ES-I3 (cell line): ENCODE results near the gene PARP3.
"Not testable (repeated sequence)": the region's sequence is repeated elsewhere in the genome, so short reads cannot be mapped to it uniquely, and the experiment has no call there.

Experiments
- H3K36me3 ChIP-seq: 2 replicates; pipeline ENCODE4 v1.6.1; 2013; ENCODE audit warnings: mild to moderate bottlenecking, low read length, control low read depth, moderate library complexity; ENCODE audit not compliant: insufficient read depth
- H3K4me1 ChIP-seq: 2 replicates; pipeline ENCODE4 v1.6.1; 2013; ENCODE audit warnings: mild to moderate bottlenecking, control low read depth, low read length; ENCODE audit not compliant: insufficient read depth
- H3K9ac ChIP-seq: 2 replicates; pipeline ENCODE4 v1.6.1; 2013; ENCODE audit warnings: low read depth, mild to moderate bottlenecking, low read length, moderate library complexity
- H3K9me3 ChIP-seq: 2 replicates; pipeline ENCODE4 v1.6.1; 2013; ENCODE audit warnings: mild to moderate bottlenecking, low read length, moderate library complexity; ENCODE audit not compliant: control insufficient read depth, insufficient read depth

Gene PARP3

GRCh38 chr3:51941798-51942602, at the start of gene PARP3, which contains the start of gene RRP9:
Gene PARP3, plus strand, starts transcription at chr3:51942363. Its CDS starts 993 bp downstream, at chr3:51943356.
Gene RRP9, minus strand, starts transcription at chr3:51941904. Its CDS starts 37 bp downstream, at chr3:51941867.
- Histone ChIP-seq H3K9me3 (no peaks in the 10 kb centered on the region), H3K9ac (peak within 1 kb of the TSS; percentile 63), H3K4me1 (peaks cover 13% of the 10 kb centered on the region), H3K36me3 (peaks cover 3% of the 10 kb centered on the region; the same call in 1 of the 2 replicates)

- Histone ChIP-seq H3K36me3 (no peaks in the 10 kb centered on the region), H3K9me3 (peaks cover 4% of the 10 kb centered on the region; the same call in 1 of the 2 replicates), H3K4me1 (no peaks in the 10 kb centered on the region), H3K9ac (no peak overlapping the region)
Observed at GRCh38 chr3:51894391-51894790, 47.8 kb upstream of the PARP3 start.

- no peak overlapping the region for H3K9ac ChIP-seq
- peaks cover 4% of the 10 kb centered on the region; the same call in 1 of the 2 replicates for H3K9me3 ChIP-seq
- H3K36me3 ChIP-seq: no peaks in the 10 kb centered on the region
- no peaks in the 10 kb centered on the region for H3K4me1 ChIP-seq
Observed at GRCh38 chr3:51894939-51895338, 47.2 kb upstream of the PARP3 start.

DNA sequence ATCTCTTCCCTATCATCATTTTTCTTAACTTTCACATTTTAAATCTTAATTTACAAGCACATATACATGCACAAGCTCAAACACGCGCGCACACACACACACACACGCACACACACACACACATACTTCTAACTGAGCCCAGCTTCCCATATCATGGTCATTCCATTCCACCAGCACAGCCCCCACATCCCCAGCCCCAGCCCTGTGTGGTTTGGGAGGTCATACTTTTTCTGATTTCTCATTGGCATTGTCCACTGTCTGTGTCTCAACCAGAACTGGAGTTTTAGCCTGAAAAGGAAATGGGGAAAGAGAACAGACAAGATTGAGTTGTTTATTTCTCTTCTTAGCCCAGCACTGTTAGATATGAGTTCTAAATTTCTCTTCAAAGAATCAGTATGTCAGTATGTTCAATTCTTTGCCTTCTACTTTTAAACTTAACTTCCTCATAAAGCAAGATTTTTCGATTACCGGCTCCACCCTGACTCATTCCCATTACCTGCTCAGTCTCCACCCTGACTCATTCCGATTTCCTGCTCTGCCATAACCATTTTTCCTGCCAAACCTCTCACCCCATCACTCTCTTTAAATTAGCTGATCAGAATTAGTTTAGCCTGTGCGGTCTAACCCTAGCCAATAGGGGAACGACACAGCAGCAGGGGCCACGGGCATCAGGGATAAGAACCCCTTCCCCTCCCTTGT, 45.4 kb upstream of the PARP3 start:
- Histone ChIP-seq H3K4me1 (no peaks in the 10 kb centered on the region), H3K9ac (no peak overlapping the region), H3K36me3 (no peaks in the 10 kb centered on the region), H3K9me3 (peaks cover 4% of the 10 kb centered on the region; the same call in 1 of the 2 replicates)

GRCh38 chr3:51897391-51897790, 44.8 kb upstream of the PARP3 start:
- Histone ChIP-seq H3K9me3 (peaks cover 4% of the 10 kb centered on the region; the same call in 1 of the 2 replicates), H3K36me3 (no peaks in the 10 kb centered on the region), H3K9ac (no peak overlapping the region), H3K4me1 (no peaks in the 10 kb centered on the region)

DNA sequence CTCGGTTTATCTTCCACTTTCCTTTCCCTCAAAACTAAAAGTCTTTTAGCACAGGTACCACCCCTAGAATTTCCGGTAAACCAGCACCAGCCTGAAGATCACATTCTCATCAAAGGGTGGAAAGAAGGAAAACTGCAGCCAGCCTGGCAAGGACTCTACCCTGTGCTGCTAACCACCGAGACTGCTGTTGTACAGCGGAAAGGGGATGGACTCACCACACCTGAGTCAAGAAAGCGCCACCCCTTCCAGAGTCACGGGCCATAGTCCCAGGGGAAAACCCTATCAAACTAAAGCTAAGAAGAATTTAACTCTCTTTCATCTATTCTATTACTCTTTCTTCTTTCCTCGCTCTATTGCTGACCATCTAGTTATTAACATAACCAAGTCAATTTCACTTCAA, 42.1 kb upstream of the PARP3 start:
- not testable (repeated sequence) for H3K9ac ChIP-seq, H3K36me3 ChIP-seq, H3K4me1 ChIP-seq, H3K9me3 ChIP-seq

DNA sequence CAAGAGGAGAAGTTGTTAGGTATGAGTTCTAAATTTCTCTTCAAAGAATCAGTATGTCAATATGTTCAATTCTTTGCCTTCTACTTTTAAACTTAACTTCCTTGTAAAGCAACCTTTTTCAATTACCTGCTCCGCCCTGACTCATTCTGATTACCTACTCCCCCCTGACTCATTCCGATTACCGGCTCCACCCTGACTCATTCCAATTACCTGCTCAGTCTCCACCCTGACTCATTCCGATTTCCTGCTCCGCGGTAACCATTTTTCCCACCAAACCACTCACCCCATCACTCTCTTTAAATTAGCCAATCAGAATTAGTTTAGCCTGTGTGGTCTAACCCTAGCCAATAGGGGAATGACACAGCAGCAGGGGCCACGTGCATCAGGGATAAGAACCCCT, 39.8 kb upstream of the PARP3 start:
- not testable (repeated sequence) for H3K9me3 ChIP-seq, H3K36me3 ChIP-seq, H3K9ac ChIP-seq, H3K4me1 ChIP-seq

DNA sequence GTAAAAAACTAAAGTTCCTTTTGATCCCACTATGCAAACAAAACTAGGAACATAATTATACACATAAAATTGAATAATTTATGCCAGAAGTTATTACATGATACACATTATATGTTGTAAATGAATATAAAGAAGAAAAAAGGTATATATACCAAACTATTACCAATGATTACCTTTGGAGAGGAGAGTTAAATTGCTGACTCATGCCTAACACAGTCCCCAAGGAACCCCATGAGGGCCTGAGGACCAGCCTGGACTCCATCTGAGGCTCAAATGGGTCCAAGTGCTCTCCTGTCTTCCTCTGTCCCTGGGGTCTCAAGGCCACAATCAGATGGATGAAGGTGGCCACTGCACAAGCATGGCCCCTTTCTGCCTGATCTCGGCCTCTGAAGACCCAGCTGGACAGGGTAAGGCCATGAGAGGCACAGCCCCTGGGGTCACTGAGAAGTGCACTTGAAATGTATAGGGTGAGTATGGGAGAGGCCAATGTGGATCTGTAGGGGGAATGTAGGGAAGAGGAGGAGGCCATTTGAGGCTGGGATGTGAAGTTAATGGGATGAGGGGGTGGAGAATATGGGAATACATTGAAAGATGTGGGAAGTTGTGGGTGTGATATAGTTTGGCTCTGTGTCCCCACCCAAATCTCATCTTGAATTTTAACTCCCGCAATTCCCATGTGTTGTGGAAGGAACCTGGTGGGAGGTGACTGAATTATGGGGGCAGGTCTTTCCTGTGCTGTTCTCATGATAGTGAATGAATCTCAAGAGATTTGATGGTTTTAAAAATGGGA, 37.9 kb upstream of the PARP3 start:
- Histone ChIP-seq H3K36me3 (no peaks in the 10 kb centered on the region), H3K9ac (no peak overlapping the region), H3K4me1 (no peaks in the 10 kb centered on the region), H3K9me3 (no peaks in the 10 kb centered on the region)

GRCh38 chr3:51908026-51908425, 34.1 kb upstream of the PARP3 start:
- H3K36me3 ChIP-seq: no peaks in the 10 kb centered on the region
- H3K9me3 ChIP-seq: no peaks in the 10 kb centered on the region
- no peaks in the 10 kb centered on the region for H3K4me1 ChIP-seq
- H3K9ac ChIP-seq: no peak overlapping the region

- Histone ChIP-seq H3K9me3 (no peaks in the 10 kb centered on the region), H3K4me1 (no peaks in the 10 kb centered on the region), H3K9ac (no peak overlapping the region), H3K36me3 (no peaks in the 10 kb centered on the region)
Observed at GRCh38 chr3:51916418-51916817, 25.7 kb upstream of the PARP3 start.

DNA sequence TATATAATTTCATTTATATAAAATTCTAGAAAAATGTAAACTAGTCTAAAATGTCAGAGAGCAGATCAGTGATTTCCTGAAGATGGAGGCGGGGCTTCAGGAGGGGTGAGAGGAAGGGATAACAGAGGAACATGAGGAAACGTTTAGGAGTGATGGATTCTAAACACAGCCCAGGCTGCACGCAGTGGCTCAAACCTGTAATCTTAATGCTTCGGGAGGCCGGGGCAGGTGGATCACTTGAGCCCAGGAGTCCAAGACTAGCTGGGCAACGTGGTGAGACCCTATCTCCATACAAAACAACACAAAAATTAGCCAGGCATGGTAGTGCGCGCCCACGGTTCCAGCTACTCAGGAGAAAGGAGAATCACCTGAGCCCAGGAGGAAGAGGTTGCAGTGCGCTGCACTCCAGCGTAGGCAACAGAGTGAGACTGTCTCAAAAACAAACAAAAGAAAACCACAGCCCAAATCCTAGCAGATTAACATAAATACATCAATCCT, 21.0 kb upstream of the PARP3 start:
- Histone ChIP-seq H3K9ac (no peak overlapping the region), H3K4me1 (no peaks in the 10 kb centered on the region), H3K9me3 (no peaks in the 10 kb centered on the region), H3K36me3 (no peaks in the 10 kb centered on the region)

- no peaks in the 10 kb centered on the region for H3K9me3 ChIP-seq
- H3K36me3 ChIP-seq: no peaks in the 10 kb centered on the region
- H3K9ac ChIP-seq: no peak overlapping the region
- no peaks in the 10 kb centered on the region for H3K4me1 ChIP-seq
Observed at GRCh38 chr3:51927061-51927977, 14.8 kb upstream of the PARP3 start.

DNA sequence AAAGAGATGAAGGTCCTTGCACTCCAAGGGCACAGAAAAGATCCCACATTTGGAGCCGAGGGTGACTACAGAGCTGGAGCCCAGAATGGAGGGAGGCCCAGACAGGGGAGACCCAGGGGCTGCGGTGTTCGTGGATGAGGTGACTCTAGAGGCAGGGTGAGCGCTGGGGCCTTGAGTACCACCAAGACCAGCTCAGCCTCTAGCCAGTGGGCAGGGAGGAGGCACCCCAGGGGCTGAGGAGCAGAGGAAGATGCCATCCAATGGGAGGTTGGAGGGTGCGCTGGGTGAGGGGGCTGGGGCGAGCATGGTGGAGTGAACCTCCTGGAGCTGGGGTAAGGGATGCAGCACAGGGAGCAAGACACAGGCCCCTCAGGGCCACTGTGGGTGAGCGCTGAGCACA, 13.7 kb upstream of the PARP3 start:
- Histone ChIP-seq H3K9ac (no peak overlapping the region), H3K36me3 (no peaks in the 10 kb centered on the region), H3K9me3 (no peaks in the 10 kb centered on the region), H3K4me1 (no peaks in the 10 kb centered on the region)
